HG02885 (cell line): ENCODE results near the gene USP17L26.
"Not testable (repeated sequence)": the region's sequence is repeated elsewhere in the genome, so short reads cannot be mapped to it uniquely, and the experiment has no call there.

Source experiments
- ATAC-seq: cut with Tn5 transposase; IDR thresholded peaks from one replicate; pipeline ENCODE4 v1.9.1; 2021; ENCODE audit warnings: mild to moderate bottlenecking; ENCODE audit not compliant: unreplicated experiment, poor library complexity

The USP17L26 gene

GRCh38 chr4:9334358-9334757 lies at the start of gene USP17L26:
TSS of gene USP17L26 (plus strand) at chr4:9334658. CDS start at chr4:9334658, 0 bp downstream.
- not testable (repeated sequence) for ATAC-seq

GRCh38 chr4:9324191-9324590 lies 10.3 kb upstream of the USP17L26 start:
- ATAC-seq, result not testable (repeated sequence)

GRCh38 chr4:9324865-9325264 lies 9.6 kb upstream of the USP17L26 start, which contains the start of gene USP17L24:
TSS of gene USP17L24 (plus strand) at chr4:9325165. CDS start at chr4:9325165, 0 bp downstream.
- ATAC-seq, result not testable (repeated sequence)

- not testable (repeated sequence) for ATAC-seq
Measured at GRCh38 chr4:9329611-9330010, 4.8 kb upstream of the USP17L26 start, which contains the start of gene USP17L25. TSS of gene USP17L25 (plus strand) at chr4:9329911. CDS start at chr4:9329911, 0 bp downstream.

- not testable (repeated sequence) for ATAC-seq
Measured at GRCh38 chr4:9339103-9339502, 4.6 kb downstream of the USP17L26 start, which contains the start of gene USP17L5. TSS of gene USP17L5 (plus strand) at chr4:9339403. CDS start at chr4:9339403, 0 bp downstream.

- ATAC-seq, result not testable (repeated sequence)
Measured at GRCh38 chr4:9343848-9344247, 9.4 kb downstream of the USP17L26 start, which contains the start of gene USP17L27. TSS of gene USP17L27 (plus strand) at chr4:9344148. CDS start at chr4:9344148, 0 bp downstream.

- not testable (repeated sequence) for ATAC-seq
Measured at GRCh38 chr4:9348593-9348992, 14.1 kb downstream of the USP17L26 start, which contains the start of gene USP17L28. TSS of gene USP17L28 (plus strand) at chr4:9348893. CDS start at chr4:9348893, 0 bp downstream.

- ATAC-seq, result not testable (repeated sequence)
Measured at GRCh38 chr4:9350866-9351265, 16.4 kb downstream of the USP17L26 start.

- ATAC-seq, result not testable (repeated sequence)
Measured at GRCh38 chr4:9353338-9353737, 18.9 kb downstream of the USP17L26 start, which contains the start of gene USP17L29. TSS of gene USP17L29 (plus strand) at chr4:9353638. CDS start at chr4:9353638, 0 bp downstream.

- not testable (repeated sequence) for ATAC-seq
Measured at GRCh38 chr4:9362829-9363228, 28.4 kb downstream of the USP17L26 start, which contains the start of gene USP17L30. TSS of gene USP17L30 (plus strand) at chr4:9363129. CDS start at chr4:9363129, 0 bp downstream.

- ATAC-seq, result not testable (repeated sequence)
Measured at GRCh38 chr4:9379881-9380280, 45.4 kb downstream of the USP17L26 start.

GRCh38 chr4:9381012-9381534 lies 46.6 kb downstream of the USP17L26 start:
- peak; percentile 69 for ATAC-seq

- ATAC-seq, result no peak
Measured at GRCh38 chr4:9384126-9384525, 49.7 kb downstream of the USP17L26 start.
